ENCODE results near the gene SLC39A6. TPM values are rescaled to one million over a fixed set of nuclear protein-coding genes. Genes with fewer than 3 reads are reported as not detected.

Gene SLC39A6
- total RNA-seq, 1 donor from 2014 or later: 48.7 TPM

- Mint-ChIP-seq H3K27me3 (no peaks in the 10 kb centered on the region), H3K27ac (no peak overlapping the region), H3K9me3 (peaks cover 12% of the 10 kb centered on the region), H3K4me3 (no peak overlapping the region), H3K36me3 (peaks cover 21% of the 10 kb centered on the region), H3K4me1 (ENCODE audit: unreplicated experiment) (no peaks in the 10 kb centered on the region)
- no peak for DNase-seq (ENCODE audit: extremely low spot score, unreplicated experiment)
- TF ChIP-seq, protein P1, sequence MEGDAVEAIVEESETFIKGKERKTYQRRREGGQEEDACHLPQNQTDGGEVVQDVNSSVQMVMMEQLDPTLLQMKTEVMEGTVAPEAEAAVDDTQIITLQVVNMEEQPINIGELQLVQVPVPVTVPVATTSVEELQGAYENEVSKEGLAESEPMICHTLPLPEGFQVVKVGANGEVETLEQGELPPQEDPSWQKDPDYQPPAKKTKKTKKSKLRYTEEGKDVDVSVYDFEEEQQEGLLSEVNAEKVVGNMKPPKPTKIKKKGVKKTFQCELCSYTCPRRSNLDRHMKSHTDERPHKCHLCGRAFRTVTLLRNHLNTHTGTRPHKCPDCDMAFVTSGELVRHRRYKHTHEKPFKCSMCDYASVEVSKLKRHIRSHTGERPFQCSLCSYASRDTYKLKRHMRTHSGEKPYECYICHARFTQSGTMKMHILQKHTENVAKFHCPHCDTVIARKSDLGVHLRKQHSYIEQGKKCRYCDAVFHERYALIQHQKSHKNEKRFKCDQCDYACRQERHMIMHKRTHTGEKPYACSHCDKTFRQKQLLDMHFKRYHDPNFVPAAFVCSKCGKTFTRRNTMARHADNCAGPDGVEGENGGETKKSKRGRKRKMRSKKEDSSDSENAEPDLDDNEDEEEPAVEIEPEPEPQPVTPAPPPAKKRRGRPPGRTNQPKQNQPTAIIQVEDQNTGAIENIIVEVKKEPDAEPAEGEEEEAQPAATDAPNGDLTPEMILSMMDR (conservative IDR thresholded peaks at IDR 0.05): no peak
Measured at GRCh38 chr18:36108601-36109000, 20.5 kb downstream of the SLC39A6 start.

DNA sequence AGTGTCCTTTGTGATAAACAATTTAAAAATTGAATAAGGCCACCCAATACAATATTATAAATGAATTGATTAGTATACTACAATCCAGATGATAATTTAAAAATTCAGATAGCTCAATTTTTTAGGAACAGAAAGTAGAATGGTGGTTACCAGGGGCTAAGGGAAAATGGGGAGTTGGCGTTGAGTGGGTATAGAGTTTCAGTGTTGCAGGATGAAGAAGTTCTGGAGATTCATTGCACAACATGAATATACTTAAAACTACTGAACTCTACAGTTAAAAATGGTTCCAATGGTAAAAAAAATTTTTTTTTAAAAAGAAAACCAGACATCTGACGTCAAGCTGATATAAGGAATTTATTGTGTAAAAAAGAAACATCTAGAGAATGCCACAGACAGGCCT lies 20.9 kb downstream of the SLC39A6 start:
- Mint-ChIP-seq H3K36me3 (peaks cover 21% of the 10 kb centered on the region), H3K9me3 (peaks cover 16% of the 10 kb centered on the region), H3K27me3 (no peaks in the 10 kb centered on the region), H3K27ac (no peak overlapping the region), H3K4me3 (no peak overlapping the region), H3K4me1 (ENCODE audit: unreplicated experiment) (no peaks in the 10 kb centered on the region)
- TF ChIP-seq, protein P1 (conservative IDR thresholded peaks at IDR 0.05): no peak
- no peak for DNase-seq (ENCODE audit: extremely low spot score, unreplicated experiment)

- no peaks in the 10 kb centered on the region for H3K4me1 Mint-ChIP-seq (ENCODE audit: unreplicated experiment)
- TF ChIP-seq, protein P1 (conservative IDR thresholded peaks at IDR 0.05): no peak
- no peak overlapping the region for H3K27ac Mint-ChIP-seq
- H3K4me3 Mint-ChIP-seq: no peak overlapping the region
- DNase-seq (ENCODE audit: extremely low spot score, unreplicated experiment): no peak
- H3K9me3 Mint-ChIP-seq: peaks cover 19% of the 10 kb centered on the region
- H3K36me3 Mint-ChIP-seq: peaks cover 19% of the 10 kb centered on the region
- H3K27me3 Mint-ChIP-seq: no peaks in the 10 kb centered on the region
Measured at GRCh38 chr18:36107477-36107876, 21.7 kb downstream of the SLC39A6 start.

DNA sequence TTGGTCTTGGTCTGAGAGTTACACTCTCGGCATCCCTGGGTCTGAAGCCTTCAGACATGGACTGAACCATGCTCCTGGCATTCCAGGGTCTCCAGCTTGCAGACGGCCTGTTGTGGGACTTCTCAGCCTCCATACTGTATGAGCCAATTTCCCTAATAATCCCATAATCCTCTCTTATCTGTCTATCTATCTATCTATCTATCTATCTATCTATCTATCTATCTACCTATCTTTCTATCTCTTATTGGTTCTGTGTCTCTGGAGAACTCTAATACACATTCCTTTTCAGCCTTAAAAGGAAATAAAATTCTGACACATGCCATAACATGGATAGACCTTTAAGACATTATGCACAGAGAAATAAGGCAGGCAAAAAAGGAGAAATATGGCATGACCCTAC lies 24.4 kb downstream of the SLC39A6 start:
- TF ChIP-seq, protein P1 (conservative IDR thresholded peaks at IDR 0.05): no peak
- no peak overlapping the region for H3K27ac Mint-ChIP-seq
- DNase-seq (ENCODE audit: extremely low spot score, unreplicated experiment): no peak
- peaks cover 6% of the 10 kb centered on the region for H3K36me3 Mint-ChIP-seq
- H3K4me3 Mint-ChIP-seq: no peak overlapping the region
- H3K9me3 Mint-ChIP-seq: peaks cover 19% of the 10 kb centered on the region
- no peaks in the 10 kb centered on the region for H3K27me3 Mint-ChIP-seq
- H3K4me1 Mint-ChIP-seq (ENCODE audit: unreplicated experiment): no peaks in the 10 kb centered on the region

- H3K27ac Mint-ChIP-seq: no peak overlapping the region
- H3K4me1 Mint-ChIP-seq (ENCODE audit: unreplicated experiment): no peaks in the 10 kb centered on the region
- no peak for DNase-seq (ENCODE audit: extremely low spot score, unreplicated experiment)
- no peaks in the 10 kb centered on the region for H3K27me3 Mint-ChIP-seq
- TF ChIP-seq, protein P1 (conservative IDR thresholded peaks at IDR 0.05): no peak
- peaks cover 19% of the 10 kb centered on the region for H3K9me3 Mint-ChIP-seq
- no peak overlapping the region for H3K4me3 Mint-ChIP-seq
- H3K36me3 Mint-ChIP-seq: no peaks in the 10 kb centered on the region
Measured at GRCh38 chr18:36101943-36102342, 27.2 kb downstream of the SLC39A6 start.

DNA sequence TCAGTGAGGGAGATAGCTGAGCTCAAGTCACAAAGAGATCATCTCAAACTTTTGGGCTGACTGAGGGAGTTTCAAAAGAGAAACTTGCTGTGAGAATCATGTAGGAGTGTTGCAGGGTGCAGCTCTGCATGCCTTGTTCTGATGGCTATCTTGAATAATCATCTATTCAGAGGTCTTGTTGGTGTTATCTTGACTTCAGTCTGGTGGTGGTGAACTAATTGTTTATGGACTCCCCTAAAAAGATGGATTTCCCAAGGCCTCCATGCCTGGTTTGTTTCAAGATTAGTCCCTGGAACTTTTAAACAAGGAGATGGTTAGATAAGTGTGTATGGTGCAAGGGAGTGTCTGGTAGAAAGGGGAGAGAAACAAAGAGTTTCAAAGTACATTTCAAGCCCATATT lies 29.8 kb downstream of the SLC39A6 start:
- H3K4me3 Mint-ChIP-seq: no peak overlapping the region
- H3K36me3 Mint-ChIP-seq: no peaks in the 10 kb centered on the region
- H3K27ac Mint-ChIP-seq: no peak overlapping the region
- no peak for DNase-seq (ENCODE audit: extremely low spot score, unreplicated experiment)
- peaks cover 14% of the 10 kb centered on the region for H3K9me3 Mint-ChIP-seq
- no peaks in the 10 kb centered on the region for H3K27me3 Mint-ChIP-seq
- TF ChIP-seq, protein P1 (conservative IDR thresholded peaks at IDR 0.05): no peak
- H3K4me1 Mint-ChIP-seq (ENCODE audit: unreplicated experiment): no peaks in the 10 kb centered on the region
